ENCODE results near the gene CAPZB.

DNA sequence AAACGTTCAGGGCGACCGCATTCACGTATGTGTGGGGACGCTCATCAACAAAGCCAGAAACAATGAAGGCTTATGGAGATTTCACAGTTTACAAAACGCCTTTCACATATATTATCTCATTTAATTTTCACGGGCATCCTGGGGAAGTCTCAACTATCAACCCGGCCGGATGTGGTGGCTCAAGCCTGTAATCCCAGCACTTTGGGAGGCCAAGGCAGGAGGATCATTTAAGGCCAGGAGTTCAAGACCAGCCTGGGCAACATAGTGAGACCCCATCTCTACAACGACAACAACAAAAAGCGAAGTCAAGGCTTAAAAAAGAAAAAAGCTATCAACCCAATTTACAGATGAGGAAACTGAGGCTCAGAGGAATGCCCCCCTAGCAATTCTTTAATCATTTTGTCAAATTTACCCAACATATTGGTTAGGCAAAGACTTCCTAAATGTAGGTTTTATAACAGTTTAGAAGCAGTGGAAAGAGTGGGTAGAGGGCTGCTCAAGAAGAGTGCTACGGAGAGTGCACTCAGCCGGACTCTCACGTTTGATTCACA is 144.9 kb downstream of the CAPZB start:
- TF ChIP-seq CTCF (IDR thresholded peaks at IDR 0.05; ENCODE audit: insufficient read depth, low read length, poor library complexity, severe bottlenecking) (no peak), EZH2phosphoT487 (conservative IDR thresholded peaks at IDR 0.05; ENCODE audit: low read length) (no peak)
